Umbilical cord (tissue), 2 donors: ENCODE data around the gene NMRK2. TPM values are rescaled to one million over a fixed set of nuclear protein-coding genes. Genes with fewer than 3 reads are reported as not detected.
"Not testable (repeated sequence)": the region's sequence is repeated elsewhere in the genome, so short reads cannot be mapped to it uniquely, and the experiment has no call there.

Experiments
- DNase-seq: peaks from one replicate; pipeline ENCODE4 v3.0.0-alpha.2; 2015; ENCODE audit warnings: low spot score
- total RNA-seq: library from RNA; depleted of rRNA; stranded (reverse); fragments of >200 nt; gene quantifications from one replicate; pipeline ENCODE4 v1.2.3, GENCODE V29; 2014; ENCODE audit warnings: low replicate concordance; ENCODE audit not compliant: insufficient read depth

The NMRK2 gene
- total RNA-seq, 1 donor from 2014 or later, result not detected

GRCh38 chr19:3964256-3965194, 31.7 kb downstream of the NMRK2 start:
- DNase-seq, result no peak

GRCh38 chr19:3966051-3967017, 33.5 kb downstream of the NMRK2 start:
- DNase-seq, result no peak

- DNase-seq, result not testable (repeated sequence)
Observed at GRCh38 chr19:3967983-3968382, 35.1 kb downstream of the NMRK2 start.

GRCh38 chr19:3968556-3969434, 35.9 kb downstream of the NMRK2 start:
- DNase-seq, result peak; percentile 99

GRCh38 chr19:3969435-3970312, 36.8 kb downstream of the NMRK2 start:
- DNase-seq, result peak; percentile 53

- no peak for DNase-seq
Observed at GRCh38 chr19:3970313-3970807, 37.5 kb downstream of the NMRK2 start.

GRCh38 chr19:3970808-3971598, 38.1 kb downstream of the NMRK2 start, which contains the start of gene DAPK3:
TSS of gene DAPK3 (minus strand) at chr19:3971099. CDS start at chr19:3969735, 1,364 bp downstream.
- peak; percentile 99 for DNase-seq

GRCh38 chr19:3975144-3975543, 42.3 kb downstream of the NMRK2 start:
- no peak for DNase-seq

GRCh38 chr19:3975637-3976087, 42.8 kb downstream of the NMRK2 start:
- no peak for DNase-seq

- no peak for DNase-seq
Observed at GRCh38 chr19:3976495-3977241, 43.8 kb downstream of the NMRK2 start.

- DNase-seq, result no peak
Observed at GRCh38 chr19:3977242-3978143, 44.6 kb downstream of the NMRK2 start.

GRCh38 chr19:3978145-3978544, 45.3 kb downstream of the NMRK2 start:
- DNase-seq, result no peak

GRCh38 chr19:3979289-3979673, 46.4 kb downstream of the NMRK2 start:
- no peak for DNase-seq

- no peak for DNase-seq
Observed at GRCh38 chr19:3979674-3980352, 46.9 kb downstream of the NMRK2 start.

GRCh38 chr19:3980353-3981251, 47.7 kb downstream of the NMRK2 start:
- no peak for DNase-seq

GRCh38 chr19:3981373-3981735, 48.5 kb downstream of the NMRK2 start:
- DNase-seq, result no peak
